Measurements from ENCODE around the gene SIM1. TPM values are rescaled to one million over a fixed set of nuclear protein-coding genes. Genes with fewer than 3 reads are reported as not detected.

The SIM1 gene
- total RNA-seq, 1 donor from 2014 or later, result 0.41 TPM

DNA sequence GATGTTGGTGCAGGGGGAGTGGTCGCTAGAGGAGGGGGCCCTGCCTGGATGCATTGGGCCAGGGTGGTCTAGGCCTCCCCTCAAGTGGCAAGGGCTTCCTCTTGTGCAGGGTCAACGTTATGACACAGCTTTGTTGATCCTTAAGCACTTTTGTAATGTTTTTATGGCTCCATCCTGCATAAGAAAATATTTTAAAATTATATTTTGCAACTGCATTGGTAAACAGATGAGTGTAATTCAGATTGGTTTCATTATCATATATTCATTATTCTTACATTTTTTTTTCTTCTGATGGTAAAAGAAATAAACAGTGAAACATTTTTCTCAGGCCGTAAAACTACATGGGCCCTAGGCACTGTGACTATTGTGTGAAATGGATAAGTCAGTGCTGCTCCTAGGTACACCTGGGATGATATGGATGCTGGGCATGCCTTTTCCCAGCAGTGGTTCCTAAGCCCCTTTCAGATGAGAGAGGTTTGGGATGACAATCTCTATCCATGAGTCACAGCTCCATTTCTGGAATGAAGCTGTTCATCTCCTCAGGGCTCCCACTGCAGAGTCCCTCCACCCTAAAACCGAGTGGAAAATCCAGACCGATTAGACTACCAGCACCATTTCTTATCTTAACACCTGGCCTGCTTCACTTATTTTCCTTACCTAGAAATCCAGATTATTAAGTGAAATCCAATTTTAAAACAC lies 5.8 kb upstream of the SIM1 start:
- DNase-seq (ENCODE audit: low spot score), result no peak
- no peak overlapping the region for H3K4me3 Mint-ChIP-seq (ENCODE audit: unreplicated experiment)
- no peaks in the 10 kb centered on the region for H3K36me3 Mint-ChIP-seq (ENCODE audit: low read depth, unreplicated experiment)
- TF ChIP-seq CTCF (IDR thresholded peaks at IDR 0.05; ENCODE audit: unreplicated experiment), result no peak
- H3K9me3 Mint-ChIP-seq (ENCODE audit: unreplicated experiment), result no peaks in the 10 kb centered on the region
- no peak overlapping the region for H3K27ac Mint-ChIP-seq (ENCODE audit: unreplicated experiment)
- peaks cover 14% of the 10 kb centered on the region for H3K4me1 Mint-ChIP-seq (ENCODE audit: unreplicated experiment)
- peaks cover 26% of the 10 kb centered on the region for H3K27me3 Mint-ChIP-seq (ENCODE audit: unreplicated experiment)

DNA sequence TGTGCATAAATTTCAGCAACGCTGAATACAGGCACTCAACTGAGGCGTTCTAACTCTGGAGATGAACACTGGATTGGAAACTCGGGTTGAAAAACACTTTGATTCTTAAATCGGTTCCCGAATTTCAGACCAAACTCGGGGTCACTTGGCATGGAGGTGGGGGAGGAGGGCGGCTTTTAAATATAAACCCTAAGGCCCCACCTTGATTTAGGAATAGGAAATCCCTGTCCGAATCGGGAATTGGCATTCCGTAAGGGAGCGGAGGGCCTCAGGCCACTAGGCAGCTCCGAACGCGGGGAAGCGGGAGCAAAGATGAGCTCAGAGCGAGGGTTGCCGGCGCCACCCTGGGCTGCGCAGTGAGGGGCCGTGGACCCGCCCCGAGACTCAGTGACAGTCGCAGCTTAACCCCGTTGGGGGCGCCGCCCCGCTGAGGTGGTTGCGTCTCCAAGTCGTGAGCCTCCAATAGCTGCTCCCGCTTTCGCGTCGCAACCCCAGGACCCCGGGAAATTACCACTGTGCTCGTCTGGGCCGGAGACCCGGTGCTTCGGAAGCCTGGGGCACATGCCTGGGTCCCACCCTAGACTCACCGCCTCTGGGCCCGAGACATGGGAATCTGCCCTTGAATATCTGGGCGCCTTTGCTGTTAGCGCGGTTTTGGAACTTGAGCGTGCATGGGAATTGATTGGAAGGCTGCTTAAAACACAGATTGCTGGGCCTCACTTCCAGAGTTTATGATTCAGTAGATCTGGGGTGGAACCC lies 4.6 kb upstream of the SIM1 start:
- H3K9me3 Mint-ChIP-seq (ENCODE audit: unreplicated experiment), result no peaks in the 10 kb centered on the region
- no peak overlapping the region for H3K4me3 Mint-ChIP-seq (ENCODE audit: unreplicated experiment)
- H3K27ac Mint-ChIP-seq (ENCODE audit: unreplicated experiment), result no peak overlapping the region
- peaks cover 14% of the 10 kb centered on the region for H3K4me1 Mint-ChIP-seq (ENCODE audit: unreplicated experiment)
- no peaks in the 10 kb centered on the region for H3K36me3 Mint-ChIP-seq (ENCODE audit: low read depth, unreplicated experiment)
- TF ChIP-seq CTCF (IDR thresholded peaks at IDR 0.05; ENCODE audit: unreplicated experiment), result no peak
- H3K27me3 Mint-ChIP-seq (ENCODE audit: unreplicated experiment), result peaks cover 31% of the 10 kb centered on the region
- DNase-seq (ENCODE audit: low spot score), result peak; percentile 27

- H3K4me3 Mint-ChIP-seq (ENCODE audit: unreplicated experiment), result no peak overlapping the region
- peaks cover 21% of the 10 kb centered on the region for H3K4me1 Mint-ChIP-seq (ENCODE audit: unreplicated experiment)
- TF ChIP-seq CTCF (IDR thresholded peaks at IDR 0.05; ENCODE audit: unreplicated experiment), result no peak
- no peaks in the 10 kb centered on the region for H3K9me3 Mint-ChIP-seq (ENCODE audit: unreplicated experiment)
- no peak overlapping the region for H3K27ac Mint-ChIP-seq (ENCODE audit: unreplicated experiment)
- peaks cover 38% of the 10 kb centered on the region for H3K27me3 Mint-ChIP-seq (ENCODE audit: unreplicated experiment)
- no peak for DNase-seq (ENCODE audit: low spot score)
- H3K36me3 Mint-ChIP-seq (ENCODE audit: low read depth, unreplicated experiment), result no peaks in the 10 kb centered on the region
Measured at GRCh38 chr6:100468016-100468622, 3.4 kb upstream of the SIM1 start.

DNA sequence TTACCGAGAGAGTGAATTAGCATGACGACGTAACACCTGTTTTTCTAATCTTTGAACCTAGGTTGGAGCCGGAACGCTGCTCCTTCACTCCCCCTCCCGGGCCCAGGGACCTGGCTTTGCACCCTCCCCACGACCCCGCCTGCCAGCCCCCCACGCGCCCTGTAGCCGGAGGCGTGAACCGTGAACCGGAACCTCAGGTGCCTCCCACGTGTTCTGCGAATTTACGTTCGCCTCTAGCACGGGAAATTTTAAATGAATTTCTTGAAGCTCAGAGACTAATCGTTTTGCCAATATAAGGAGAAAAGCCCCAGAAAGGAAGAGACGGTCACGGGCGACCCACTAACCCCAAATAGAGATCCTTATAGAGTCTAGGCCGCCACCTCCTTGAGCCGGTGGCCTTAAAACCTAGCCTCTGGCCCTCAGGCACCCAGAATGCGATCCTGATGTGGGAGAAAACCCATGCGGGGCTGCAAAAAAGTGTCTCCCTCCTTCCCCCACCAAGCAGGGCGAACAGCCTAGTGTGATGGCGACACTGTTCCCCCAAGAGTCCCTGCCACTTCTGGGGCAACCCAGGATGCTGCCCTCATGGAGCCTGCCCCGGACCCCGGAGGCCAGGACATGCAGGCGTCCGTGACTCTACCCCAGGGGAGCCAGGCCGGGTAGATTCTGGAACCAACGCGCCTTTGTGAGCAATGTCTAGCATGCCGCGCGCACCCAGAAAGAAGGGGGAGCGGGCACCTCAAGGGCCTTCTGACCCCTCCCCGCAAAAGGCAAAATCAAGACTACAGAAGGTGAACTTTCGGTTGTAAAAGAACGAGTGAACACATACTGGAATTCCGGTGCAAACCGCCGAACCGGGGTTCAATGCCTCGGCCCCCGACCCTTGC lies 2.7 kb upstream of the SIM1 start:
- Mint-ChIP-seq H3K36me3 (ENCODE audit: low read depth, unreplicated experiment) (no peaks in the 10 kb centered on the region), H3K27me3 (ENCODE audit: unreplicated experiment) (peaks cover 44% of the 10 kb centered on the region), H3K4me3 (ENCODE audit: unreplicated experiment) (no peak overlapping the region), H3K4me1 (ENCODE audit: unreplicated experiment) (peaks cover 22% of the 10 kb centered on the region), H3K27ac (ENCODE audit: unreplicated experiment) (no peak overlapping the region), H3K9me3 (ENCODE audit: unreplicated experiment) (no peaks in the 10 kb centered on the region)
- no peak for TF ChIP-seq CTCF (IDR thresholded peaks at IDR 0.05; ENCODE audit: unreplicated experiment)
- DNase-seq (ENCODE audit: low spot score), result no peak

Measured in endothelial cell (in vitro differentiated cells).